WERI-Rb-1 (cell line): ENCODE measurements around the gene SERPINI1.

Experiments
- DNase-seq: peaks from one replicate; pipeline ENCODE4 v3.0.0-alpha.2; 2020
- H3K27ac ChIP-seq: fragments of 250-450 bp; sonication (Bioruptor Pico); 2 replicates; pipeline ENCODE4 v1.5.1; 2020; ENCODE audit warnings: mild to moderate bottlenecking, moderate library complexity
- H3K27me3 ChIP-seq: fragments of 250-450 bp; sonication (Bioruptor Pico); 2 replicates; pipeline ENCODE4 v1.5.1; 2021; ENCODE audit warnings: mild to moderate bottlenecking, low read depth, moderate library complexity; ENCODE audit not compliant: insufficient read depth, severe bottlenecking
- H3K36me3 ChIP-seq: fragments of 250-450 bp; sonication (Bioruptor Pico); 2 replicates; pipeline ENCODE4 v1.5.1; 2020; ENCODE audit warnings: mild to moderate bottlenecking, moderate library complexity
- H3K4me3 ChIP-seq: 2 replicates; pipeline ENCODE4 v1.5.1; 2011; ENCODE audit warnings: low read depth, mild to moderate bottlenecking, control low read depth, low read length
- H3K9me3 ChIP-seq: fragments of 250-450 bp; sonication (Bioruptor Pico); 2 replicates; pipeline ENCODE4 v1.5.1; 2021; ENCODE audit warnings: mild to moderate bottlenecking, moderate library complexity; ENCODE audit not compliant: severe bottlenecking
- CTCF ChIP-seq: IDR thresholded peaks from 2 replicates; pipeline ENCODE4 v1.5.1; 2011; ENCODE audit warnings: low read depth, mild to moderate bottlenecking, control low read depth, inconsistent platforms, low read length

SERPINI1 gene

GRCh38 chr3:167705840-167706239 is 29.7 kb upstream of the SERPINI1 start:
- TF ChIP-seq CTCF: no peak
- no peaks in the 10 kb centered on the region; the same call in 1 of the 2 replicates for H3K36me3 ChIP-seq
- H3K27ac ChIP-seq: no peak overlapping the region
- DNase-seq: no peak
- no peaks in the 10 kb centered on the region for H3K27me3 ChIP-seq
- H3K4me3 ChIP-seq: no peak overlapping the region
- H3K9me3 ChIP-seq: no peaks in the 10 kb centered on the region

GRCh38 chr3:167709690-167710089 is 25.8 kb upstream of the SERPINI1 start:
- Histone ChIP-seq H3K36me3 (no peaks in the 10 kb centered on the region; the same call in 1 of the 2 replicates), H3K27me3 (no peaks in the 10 kb centered on the region), H3K27ac (no peak overlapping the region), H3K4me3 (no peak overlapping the region), H3K9me3 (no peaks in the 10 kb centered on the region)
- TF ChIP-seq CTCF: no peak
- no peak for DNase-seq

- Histone ChIP-seq H3K4me3 (no peak overlapping the region), H3K27ac (no peak overlapping the region), H3K9me3 (no peaks in the 10 kb centered on the region), H3K36me3 (no peaks in the 10 kb centered on the region; the same call in 1 of the 2 replicates), H3K27me3 (no peaks in the 10 kb centered on the region)
- DNase-seq: no peak
- TF ChIP-seq CTCF: no peak
These were observed 25.0 kb upstream of the SERPINI1 start for GRCh38 chr3:167710552-167710951.

GRCh38 chr3:167711439-167711838 is 24.1 kb upstream of the SERPINI1 start:
- TF ChIP-seq CTCF: no peak
- Histone ChIP-seq H3K4me3 (no peak overlapping the region), H3K27ac (no peak overlapping the region), H3K9me3 (no peaks in the 10 kb centered on the region), H3K27me3 (no peaks in the 10 kb centered on the region), H3K36me3 (no peaks in the 10 kb centered on the region; the same call in 1 of the 2 replicates)
- no peak for DNase-seq

GRCh38 chr3:167712445-167712844 is 23.1 kb upstream of the SERPINI1 start:
- H3K9me3 ChIP-seq: no peaks in the 10 kb centered on the region
- no peak for DNase-seq
- no peak overlapping the region for H3K27ac ChIP-seq
- no peak for TF ChIP-seq CTCF
- no peak overlapping the region for H3K4me3 ChIP-seq
- peaks cover 3% of the 10 kb centered on the region for H3K36me3 ChIP-seq
- H3K27me3 ChIP-seq: no peaks in the 10 kb centered on the region

GRCh38 chr3:167714871-167715270 is 20.6 kb upstream of the SERPINI1 start:
- Histone ChIP-seq H3K36me3 (peaks cover 13% of the 10 kb centered on the region), H3K4me3 (no peak overlapping the region), H3K9me3 (no peaks in the 10 kb centered on the region), H3K27ac (no peak overlapping the region), H3K27me3 (no peaks in the 10 kb centered on the region)
- DNase-seq: no peak
- TF ChIP-seq CTCF: no peak
